ENCODE measurements around the gene AGTRAP. TPM values are rescaled to one million over a fixed set of nuclear protein-coding genes. Genes with fewer than 3 reads are reported as not detected.

AGTRAP gene
- total RNA-seq, 2 experiments from 2014 or later = 52.7 to 57.3 TPM

GRCh38 chr1:11729155-11729497, 6.8 kb upstream of the AGTRAP start:
- ChIA-PET POLR2A (interaction anchor here (1.3 to 2.0 kb wide), 2 partner anchors 65 to 77 kb away, joined by 4 to 12 read pairs; partner anchors contain the start of genes CLCN6 and FBXO6), CTCF (interaction anchor here (1.1 kb wide), 1 partner anchor 10 kb away, joined by 4 read pairs; no protein-coding TSS in a partner anchor)
- no peak for DNase-seq
- H3K4me3 Mint-ChIP-seq = no peak overlapping the region
- no peaks in the 10 kb centered on the region for H3K9me3 Mint-ChIP-seq
- no peaks in the 10 kb centered on the region for H3K36me3 Mint-ChIP-seq (ENCODE audit: low read depth)
- H3K27ac Mint-ChIP-seq = no peak overlapping the region
- H3K4me1 Mint-ChIP-seq = peaks cover 59% of the 10 kb centered on the region
- no peaks in the 10 kb centered on the region for H3K27me3 Mint-ChIP-seq

GRCh38 chr1:11729498-11730428, 6.2 kb upstream of the AGTRAP start:
- no peaks in the 10 kb centered on the region for H3K27me3 Mint-ChIP-seq
- H3K4me3 Mint-ChIP-seq = peak overlapping the region; percentile 66
- CTCF ChIA-PET = interaction anchor here (1.1 to 2.0 kb wide), 4 partner anchors 10 to 79 kb away, joined by 5 to 19 read pairs (median 11); partner anchors contain the start of gene FBXO6
- peak; percentile 26 for DNase-seq
- peak overlapping the region; percentile 88 for H3K27ac Mint-ChIP-seq
- peaks cover 54% of the 10 kb centered on the region for H3K4me1 Mint-ChIP-seq
- no peaks in the 10 kb centered on the region for H3K9me3 Mint-ChIP-seq
- POLR2A ChIA-PET = interaction anchor here (0.6 to 2.1 kb wide), 11 partner anchors 10 to 670 kb away, joined by 3 to 17 read pairs (median 6); partner anchors contain the start of genes CLCN6, FBXO6 and SRM
- no peaks in the 10 kb centered on the region for H3K36me3 Mint-ChIP-seq (ENCODE audit: low read depth)

GRCh38 chr1:11730429-11730891, 5.5 kb upstream of the AGTRAP start:
- CTCF ChIA-PET = interaction anchor here (1.1 to 2.0 kb wide), 4 partner anchors 10 to 80 kb away, joined by 5 to 19 read pairs (median 11); partner anchors contain the start of gene FBXO6
- Mint-ChIP-seq H3K4me3 (peak overlapping the region; percentile 66), H3K27ac (peak overlapping the region; percentile 88), H3K27me3 (no peaks in the 10 kb centered on the region), H3K9me3 (no peaks in the 10 kb centered on the region), H3K4me1 (peaks cover 50% of the 10 kb centered on the region), H3K36me3 (ENCODE audit: low read depth) (no peaks in the 10 kb centered on the region)
- POLR2A ChIA-PET = interaction anchor here (0.6 to 2.1 kb wide), 10 partner anchors 10 to 671 kb away, joined by 3 to 17 read pairs (median 7); partner anchors contain the start of genes FBXO6 and SRM
- DNase-seq = peak; percentile 71

GRCh38 chr1:11731691-11732283, 4.1 kb upstream of the AGTRAP start:
- no peak for DNase-seq
- Mint-ChIP-seq H3K4me1 (peaks cover 54% of the 10 kb centered on the region), H3K9me3 (no peaks in the 10 kb centered on the region), H3K27me3 (no peaks in the 10 kb centered on the region), H3K27ac (peak overlapping the region; percentile 88), H3K36me3 (ENCODE audit: low read depth) (peaks cover 3% of the 10 kb centered on the region), H3K4me3 (peak overlapping the region; percentile 62)
- CTCF ChIA-PET = interaction anchor here (1.9 to 2.0 kb wide), 2 partner anchors 9 to 12 kb away, joined by 6 to 16 read pairs; no protein-coding TSS in a partner anchor
- POLR2A ChIA-PET = interaction anchor here (2.0 to 2.1 kb wide), 2 partner anchors 81 to 177 kb away, joined by 8 to 17 read pairs; no protein-coding TSS in a partner anchor

- peaks cover 10% of the 10 kb centered on the region for H3K36me3 Mint-ChIP-seq (ENCODE audit: low read depth)
- H3K27ac Mint-ChIP-seq = no peak overlapping the region
- POLR2A ChIA-PET = no interaction called here
- no peaks in the 10 kb centered on the region for H3K27me3 Mint-ChIP-seq
- peaks cover 68% of the 10 kb centered on the region for H3K4me1 Mint-ChIP-seq
- H3K9me3 Mint-ChIP-seq = no peaks in the 10 kb centered on the region
- CTCF ChIA-PET = no interaction called here
- H3K4me3 Mint-ChIP-seq = no peak overlapping the region
- DNase-seq = no peak
Observed at GRCh38 chr1:11733306-11733705, 2.6 kb upstream of the AGTRAP start.

- ChIA-PET POLR2A (interaction anchor here (0.9 to 4.5 kb wide), 6 partner anchors 8 to 173 kb away, joined by 4 to 41 read pairs (median 11); partner anchors contain the start of gene FBXO6), CTCF (interaction anchor here (0.8 to 3.6 kb wide), 7 partner anchors 10 to 85 kb away, joined by 4 to 19 read pairs (median 5); partner anchors contain the start of gene FBXO6)
- DNase-seq = no peak
- peaks cover 69% of the 10 kb centered on the region for H3K4me1 Mint-ChIP-seq
- H3K9me3 Mint-ChIP-seq = no peaks in the 10 kb centered on the region
- H3K4me3 Mint-ChIP-seq = peak overlapping the region; percentile 98
- H3K36me3 Mint-ChIP-seq (ENCODE audit: low read depth) = peaks cover 20% of the 10 kb centered on the region
- no peaks in the 10 kb centered on the region for H3K27me3 Mint-ChIP-seq
- H3K27ac Mint-ChIP-seq = no peak overlapping the region
Observed at GRCh38 chr1:11735531-11735853, 444 bp upstream of the AGTRAP start.

GRCh38 chr1:11736746-11737639, 1.1 kb downstream of the AGTRAP start:
- Mint-ChIP-seq H3K9me3 (no peaks in the 10 kb centered on the region), H3K4me3 (peak overlapping the region; percentile 98), H3K27ac (peak overlapping the region; percentile 56), H3K36me3 (ENCODE audit: low read depth) (peaks cover 29% of the 10 kb centered on the region), H3K27me3 (no peaks in the 10 kb centered on the region), H3K4me1 (peaks cover 69% of the 10 kb centered on the region)
- ChIA-PET POLR2A (interaction anchor here (1.0 to 4.5 kb wide), 12 partner anchors 9 to 172 kb away, joined by 3 to 41 read pairs (median 4); partner anchors contain the start of genes CLCN6 and FBXO6), CTCF (interaction anchor here (0.8 to 3.6 kb wide), 8 partner anchors 13 to 173 kb away, joined by 3 to 19 read pairs (median 6); no protein-coding TSS in a partner anchor)
- DNase-seq = peak; percentile 49

- no peak for DNase-seq
- H3K27me3 Mint-ChIP-seq = no peaks in the 10 kb centered on the region
- peaks cover 74% of the 10 kb centered on the region for H3K4me1 Mint-ChIP-seq
- ChIA-PET POLR2A (interaction anchor here (1.0 to 4.5 kb wide), 6 partner anchors 8 to 171 kb away, joined by 3 to 41 read pairs (median 6); partner anchors contain the start of gene FBXO6), CTCF (interaction anchor here (0.5 to 3.6 kb wide), 3 partner anchors 88 to 1181 kb away, joined by 3 to 19 read pairs (median 6); no protein-coding TSS in a partner anchor)
- H3K9me3 Mint-ChIP-seq = no peaks in the 10 kb centered on the region
- H3K27ac Mint-ChIP-seq = peak overlapping the region; percentile 19
- peak overlapping the region; percentile 30 for H3K4me3 Mint-ChIP-seq
- H3K36me3 Mint-ChIP-seq (ENCODE audit: low read depth) = peaks cover 40% of the 10 kb centered on the region
Observed at GRCh38 chr1:11738096-11738495, 2.2 kb downstream of the AGTRAP start.

- Mint-ChIP-seq H3K27ac (no peak overlapping the region), H3K4me3 (no peak overlapping the region), H3K4me1 (peaks cover 74% of the 10 kb centered on the region), H3K36me3 (ENCODE audit: low read depth) (peaks cover 41% of the 10 kb centered on the region), H3K9me3 (no peaks in the 10 kb centered on the region), H3K27me3 (no peaks in the 10 kb centered on the region)
- no peak for DNase-seq
- ChIA-PET CTCF (no interaction called here), POLR2A (interaction anchor here (1.3 to 4.5 kb wide), 4 partner anchors 8 to 170 kb away, joined by 5 to 41 read pairs (median 16); no protein-coding TSS in a partner anchor)
Observed at GRCh38 chr1:11738783-11739182, 2.8 kb downstream of the AGTRAP start.

- CTCF ChIA-PET = interaction anchor here (0.6 to 3.3 kb wide), 8 partner anchors 9 to 90 kb away, joined by 3 to 17 read pairs (median 6); partner anchors contain the start of gene FBXO6
- H3K27me3 Mint-ChIP-seq = no peaks in the 10 kb centered on the region
- H3K4me1 Mint-ChIP-seq = peaks cover 74% of the 10 kb centered on the region
- POLR2A ChIA-PET = interaction anchor here (0.6 to 2.5 kb wide), 6 partner anchors 10 to 168 kb away, joined by 3 to 19 read pairs (median 6); partner anchors contain the start of genes FBXO6 and MAD2L2
- peak overlapping the region; percentile 68 for H3K27ac Mint-ChIP-seq
- DNase-seq = peak; percentile 70
- peak overlapping the region; percentile 47 for H3K4me3 Mint-ChIP-seq
- peaks cover 44% of the 10 kb centered on the region for H3K36me3 Mint-ChIP-seq (ENCODE audit: low read depth)
- no peaks in the 10 kb centered on the region for H3K9me3 Mint-ChIP-seq
Observed at GRCh38 chr1:11740258-11741192, 4.6 kb downstream of the AGTRAP start.

Data from activated CD4-positive, alpha-beta memory T cell treated with anti-CD3 and anti-CD28 coated beads, Interleukin-2, amount 10 ng/mL, durations not matched to agents 7 days and 5 days (primary cell).